ENCODE measurements around the gene AXL.
"Not testable (repeated sequence)": the region's sequence is repeated elsewhere in the genome, so short reads cannot be mapped to it uniquely, and the experiment has no call there.

AXL gene

DNA sequence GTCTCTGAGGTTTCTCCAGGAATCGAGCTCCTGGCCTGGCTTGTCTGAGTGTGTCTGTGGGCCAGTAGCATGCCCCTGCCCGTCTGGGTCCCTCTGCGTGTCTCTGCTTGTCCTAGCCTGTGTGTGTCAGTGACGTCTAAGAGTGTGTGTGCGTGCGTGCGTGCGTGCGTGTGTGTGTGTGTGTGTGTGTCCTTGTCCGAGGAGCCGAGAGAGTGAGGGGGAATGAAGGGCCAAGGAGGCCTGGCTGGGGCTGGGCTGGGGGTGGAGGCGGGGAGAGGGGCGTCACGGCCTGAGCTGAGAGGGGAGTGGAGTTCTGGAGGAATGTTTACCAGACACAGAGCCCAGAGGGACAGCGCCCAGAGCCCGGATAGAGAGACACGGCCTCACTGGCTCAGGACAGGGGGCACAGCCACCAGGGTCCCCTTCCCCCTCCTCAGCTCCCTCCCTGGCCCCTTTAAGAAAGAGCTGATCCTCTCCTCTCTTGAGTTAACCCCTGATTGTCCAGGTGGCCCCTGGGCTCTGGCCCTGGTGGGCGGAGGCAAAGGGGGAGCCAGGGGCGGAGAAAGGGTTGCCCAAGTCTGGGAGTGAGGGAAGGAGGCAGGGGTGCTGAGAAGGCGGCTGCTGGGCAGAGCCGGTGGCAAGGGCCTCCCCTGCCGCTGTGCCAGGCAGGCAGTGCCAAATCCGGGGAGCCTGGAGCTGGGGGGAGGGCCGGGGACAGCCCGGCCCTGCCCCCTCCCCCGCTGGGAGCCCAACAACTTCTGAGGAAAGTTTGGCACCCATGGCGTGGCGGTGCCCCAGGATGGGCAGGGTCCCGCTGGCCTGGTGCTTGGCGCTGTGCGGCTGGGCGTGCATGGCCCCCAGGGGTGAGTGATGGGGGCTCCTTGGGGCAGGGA lies at the start of gene AXL:
TSS of gene AXL (plus strand) at position 609 of the 893 bp plus-strand sequence. CDS start at position 779, 170 bp downstream.
- no peak for DNase-seq

DNA sequence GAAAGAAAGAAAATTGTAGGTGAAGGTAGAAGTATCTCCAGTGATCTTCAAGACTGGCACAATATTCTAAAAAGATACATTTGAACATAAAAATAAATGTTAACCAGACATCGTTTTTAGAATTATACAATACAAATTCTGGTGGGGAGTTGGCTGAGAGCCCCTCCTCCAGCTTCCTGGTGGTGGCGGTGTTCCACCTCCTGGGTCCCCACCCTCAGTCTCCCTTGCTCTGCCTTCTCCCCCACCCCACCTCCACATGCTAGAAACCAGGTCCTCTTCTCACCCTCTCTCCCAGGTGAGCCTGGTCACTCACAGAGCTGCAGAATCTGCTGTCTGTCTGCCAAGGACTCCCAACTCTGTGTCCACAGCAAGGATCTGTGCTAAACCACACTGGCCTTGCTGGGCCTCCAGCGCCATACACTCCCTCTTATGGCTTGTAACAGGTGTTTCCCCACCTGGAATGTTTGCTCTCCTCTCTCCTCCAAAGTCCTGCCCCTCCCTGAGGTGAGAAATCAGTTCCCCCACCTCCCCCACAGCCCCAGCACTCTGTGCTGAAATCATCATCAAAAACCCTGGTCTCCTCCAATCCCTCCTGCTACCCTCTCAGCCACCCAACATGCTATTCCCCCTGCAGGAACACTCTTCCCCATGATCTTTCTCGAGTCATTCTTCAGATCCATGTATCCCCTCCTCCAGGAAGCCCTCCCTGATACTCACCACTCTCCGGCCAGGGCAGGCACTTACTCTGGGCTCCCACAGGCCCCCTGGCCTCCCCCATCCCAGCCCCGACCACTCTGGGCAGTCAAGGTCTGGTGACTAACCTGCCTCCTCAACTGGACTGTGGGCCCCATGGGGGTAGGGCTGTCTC lies 46.5 kb upstream of the AXL start:
- DNase-seq: no peak

GRCh38 chr19:41174297-41174928 lies 44.6 kb upstream of the AXL start:
- no peak for DNase-seq

DNA sequence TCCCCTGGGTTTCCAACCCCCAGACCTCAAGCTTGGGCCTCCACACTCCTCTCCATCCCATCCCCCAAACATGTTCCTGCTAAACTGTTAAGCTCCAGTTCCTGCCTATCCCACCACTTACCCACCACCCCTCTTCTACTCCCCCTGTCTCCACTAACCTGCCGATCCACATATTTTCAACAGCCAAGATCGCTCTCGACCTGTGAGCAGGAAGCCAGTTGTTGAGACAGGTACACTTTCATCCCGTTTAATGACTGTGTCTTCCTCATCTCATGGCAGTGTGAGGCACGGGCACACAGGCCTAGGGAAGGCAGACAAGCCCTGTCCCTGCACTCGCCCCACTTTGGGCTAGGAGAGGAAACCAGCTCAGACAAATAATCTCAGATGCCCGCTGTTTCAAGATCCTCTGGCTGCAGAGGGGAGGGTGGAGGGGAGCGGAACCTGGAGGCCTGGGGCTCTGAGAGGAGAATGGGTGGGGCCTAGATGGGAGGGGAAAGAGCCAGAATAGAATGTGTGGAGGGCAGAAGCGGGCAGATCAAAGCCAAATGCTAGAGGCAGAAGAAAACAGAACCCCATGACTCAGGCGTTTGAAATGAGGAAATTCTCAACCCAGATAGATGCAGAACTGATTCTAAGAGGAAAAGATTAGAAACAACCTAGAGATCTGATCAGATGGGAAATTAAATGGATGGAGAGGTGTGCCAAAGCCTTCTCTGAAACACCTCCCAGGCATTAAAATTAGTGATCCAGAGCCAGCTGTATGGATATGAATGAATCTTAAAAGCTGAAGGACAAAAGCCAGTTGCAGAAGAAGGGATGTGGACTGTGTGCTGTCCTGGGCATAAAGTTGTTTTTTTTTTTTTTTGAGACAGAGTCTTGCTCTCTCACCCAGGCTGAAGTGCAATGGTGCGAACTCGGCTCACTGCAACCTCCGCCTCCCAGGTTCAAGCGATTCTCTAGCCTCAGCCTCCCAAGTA lies 42.9 kb upstream of the AXL start:
- DNase-seq: no peak

GRCh38 chr19:41180173-41180572 lies 38.9 kb upstream of the AXL start:
- DNase-seq: not testable (repeated sequence)

DNA sequence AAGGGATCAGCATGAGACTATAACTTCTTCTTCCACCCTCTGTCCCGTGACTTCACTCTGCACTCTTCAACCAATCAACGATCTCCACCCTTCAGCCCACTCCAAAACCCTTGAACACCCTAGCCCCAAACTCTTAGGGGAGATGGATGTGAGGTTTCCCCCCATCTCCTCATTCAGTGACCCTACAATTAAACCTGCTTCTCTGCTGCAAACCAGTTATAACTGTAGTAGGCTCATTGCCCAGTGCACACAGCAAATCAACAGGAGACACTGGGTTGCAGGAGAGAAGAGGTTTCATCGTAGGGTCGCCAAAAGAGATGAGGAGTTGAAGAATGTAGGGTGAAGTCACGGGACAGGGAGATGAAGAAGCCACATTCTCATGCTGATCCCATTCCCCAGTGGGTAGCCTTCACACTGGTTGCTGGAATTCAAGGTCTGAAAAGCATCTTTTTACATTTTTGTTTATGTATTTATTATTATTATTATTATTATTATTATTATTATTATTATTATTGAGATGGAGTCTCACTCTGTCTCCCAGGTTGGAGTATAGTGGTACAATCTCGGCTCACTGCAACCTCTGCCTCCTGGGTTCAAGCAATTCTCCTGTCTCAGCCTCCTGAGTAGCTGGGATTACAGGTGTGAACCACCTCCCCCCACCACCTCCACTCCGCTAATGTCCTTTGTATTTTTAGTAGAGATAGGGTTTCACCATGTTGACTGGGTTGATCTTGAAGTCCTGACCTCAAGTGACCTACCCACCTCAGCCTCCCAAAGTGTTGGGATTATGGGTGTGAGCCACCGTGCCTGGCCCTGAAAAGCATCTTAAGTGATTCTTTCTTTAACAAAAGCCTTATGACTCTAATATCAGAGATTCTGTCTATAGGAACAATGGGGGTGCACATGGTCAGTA lies 31.8 kb upstream of the AXL start:
- no peak for DNase-seq

DNA sequence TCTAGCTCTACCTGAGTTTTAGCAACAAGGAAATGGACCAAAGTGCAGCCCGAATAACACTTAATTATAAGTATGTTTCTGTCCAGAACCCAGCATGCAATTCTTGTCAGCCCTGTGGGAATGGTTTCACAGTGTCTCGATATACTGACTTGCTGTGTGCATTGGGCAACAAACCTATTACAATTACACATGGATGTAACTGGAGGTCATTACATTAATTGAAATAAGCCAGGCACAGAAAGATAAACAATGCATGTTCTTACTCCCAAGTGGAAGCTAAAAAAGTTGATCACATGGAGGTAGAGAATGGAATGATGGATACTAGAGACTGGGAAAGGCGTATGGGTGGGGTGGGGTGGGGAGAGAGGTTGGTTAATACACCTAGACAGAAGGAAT lies 31.1 kb upstream of the AXL start:
- DNase-seq: no peak

DNA sequence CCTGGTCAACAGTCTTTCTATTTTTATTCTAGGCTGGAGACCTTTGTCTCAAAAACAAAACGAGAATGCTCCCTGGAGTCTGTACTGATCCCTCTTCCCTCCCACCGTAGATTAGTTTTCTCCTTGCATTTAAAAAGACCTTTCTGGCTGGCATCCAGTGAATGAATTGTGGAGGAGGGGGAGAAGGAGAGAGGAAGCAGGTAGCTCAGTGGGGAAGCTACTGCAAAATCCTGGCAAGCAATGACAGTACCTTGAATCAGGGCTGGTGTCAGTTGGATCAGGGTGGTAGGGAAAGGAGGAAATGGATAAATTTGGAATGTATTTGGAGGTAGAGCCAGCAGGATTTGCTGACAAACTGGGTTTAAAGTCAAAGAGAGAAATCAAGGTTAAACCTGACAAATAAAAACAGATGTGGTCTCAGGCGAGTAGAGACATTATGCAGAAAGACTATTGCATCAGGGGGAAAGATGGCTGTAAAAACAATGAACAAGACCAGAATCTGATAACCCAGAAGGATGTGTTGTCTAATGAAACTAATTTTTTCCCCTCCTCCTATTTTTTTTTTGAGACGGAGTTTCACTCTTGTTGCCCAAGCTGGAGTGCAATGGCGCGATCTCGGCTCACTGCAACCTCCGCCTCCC lies 29.5 kb upstream of the AXL start:
- DNase-seq: no peak

DNA sequence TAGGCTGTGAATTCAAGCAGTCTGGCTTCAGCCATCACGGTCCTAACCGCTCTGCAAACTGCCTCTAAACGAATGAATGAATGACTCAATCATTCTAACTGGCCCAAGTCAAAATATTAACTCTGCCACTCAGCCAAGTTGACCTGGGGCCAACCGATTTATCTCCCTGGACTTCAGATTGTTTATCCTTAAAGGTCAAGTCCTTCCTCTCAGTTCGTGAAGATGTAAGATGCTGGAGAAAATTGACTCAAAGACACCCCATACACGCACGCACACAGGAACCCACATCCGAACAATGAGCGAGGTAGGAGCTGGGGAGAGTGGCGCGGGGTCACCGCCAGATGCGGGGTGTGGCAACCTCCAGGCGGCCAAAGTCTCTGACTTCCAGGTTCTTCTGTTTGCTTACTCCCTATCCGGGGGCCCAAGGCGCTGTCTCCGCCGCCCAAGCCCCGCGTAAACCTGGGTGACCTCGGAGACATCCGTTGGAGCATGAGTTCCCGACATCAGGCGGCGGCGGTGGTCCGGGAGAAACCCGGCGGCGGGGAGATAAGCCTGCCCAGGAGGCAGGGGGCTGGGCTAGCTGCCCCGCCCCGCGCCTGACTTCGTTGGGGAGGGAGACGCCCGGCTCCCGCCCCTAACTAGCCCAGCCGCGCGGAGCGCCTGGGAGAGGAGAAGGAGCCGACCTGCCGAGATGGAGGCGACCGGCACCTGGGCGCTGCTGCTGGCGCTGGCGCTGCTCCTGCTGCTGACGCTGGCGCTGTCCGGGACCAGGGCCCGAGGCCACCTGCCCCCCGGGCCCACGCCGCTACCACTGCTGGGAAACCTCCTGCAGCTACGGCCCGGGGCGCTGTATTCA lies 26.2 kb upstream of the AXL start, which contains the start of gene CYP2S1:
TSS of gene CYP2S1 (plus strand) at position 646 of the 856 bp plus-strand sequence. CDS start at position 692, 46 bp downstream.
- no peak for DNase-seq

- DNase-seq: no peak
These were observed 25.4 kb upstream of the AXL start for GRCh38 chr19:41193430-41194156.

DNA sequence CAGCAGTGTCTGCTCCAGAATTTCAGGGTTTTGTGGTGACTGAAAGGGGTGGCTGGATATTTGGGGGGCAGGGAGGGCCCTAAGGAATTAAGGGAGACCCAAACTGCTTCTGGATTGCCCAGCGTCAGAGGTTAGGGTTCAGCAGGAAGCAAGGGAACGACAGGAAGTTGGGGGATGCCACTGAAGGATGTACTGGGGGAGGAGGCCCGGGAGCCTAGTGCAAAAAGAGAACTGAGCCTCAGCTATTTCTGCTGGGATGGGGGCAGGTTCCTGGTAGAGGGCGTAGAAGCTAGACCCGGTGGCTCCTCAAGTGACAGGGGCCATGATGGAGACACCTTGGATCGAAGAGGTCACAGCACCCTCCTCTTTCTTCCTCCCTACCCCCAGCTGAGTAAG lies 24.9 kb upstream of the AXL start:
- no peak for DNase-seq

GRCh38 chr19:41195675-41196497 lies 23.1 kb upstream of the AXL start:
- DNase-seq: no peak

DNA sequence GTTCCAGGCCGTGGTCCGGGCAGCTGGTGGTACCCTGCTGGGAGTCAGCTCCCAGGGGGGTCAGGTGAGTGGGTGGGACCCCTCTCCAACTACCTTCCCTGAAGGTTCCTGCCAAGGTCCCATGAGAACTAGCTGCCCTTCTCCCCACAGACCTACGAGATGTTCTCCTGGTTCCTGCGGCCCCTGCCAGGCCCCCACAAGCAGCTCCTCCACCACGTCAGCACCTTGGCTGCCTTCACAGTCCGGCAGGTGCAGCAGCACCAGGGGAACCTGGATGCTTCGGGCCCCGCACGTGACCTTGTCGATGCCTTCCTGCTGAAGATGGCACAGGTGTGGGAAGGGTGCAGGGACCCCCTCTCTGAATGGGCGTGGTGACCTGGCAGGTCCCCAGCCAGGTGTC lies 20.5 kb upstream of the AXL start:
- DNase-seq: no peak

DNA sequence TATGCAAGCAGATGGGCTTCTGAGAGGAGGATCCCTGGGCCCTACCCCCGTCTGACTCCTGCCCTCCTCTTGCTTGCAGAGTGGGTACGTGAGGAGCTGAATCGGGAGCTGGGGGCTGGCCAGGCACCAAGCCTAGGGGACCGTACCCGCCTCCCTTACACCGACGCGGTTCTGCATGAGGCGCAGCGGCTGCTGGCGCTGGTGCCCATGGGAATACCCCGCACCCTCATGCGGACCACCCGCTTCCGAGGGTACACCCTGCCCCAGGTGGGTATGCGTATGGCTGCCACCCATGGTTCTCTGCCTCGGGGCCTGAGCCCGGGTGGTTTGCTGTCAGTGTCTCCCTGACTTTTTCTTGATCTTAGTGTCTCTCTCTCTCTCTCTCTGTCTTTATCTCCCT lies 15.7 kb upstream of the AXL start:
- DNase-seq: no peak

DNA sequence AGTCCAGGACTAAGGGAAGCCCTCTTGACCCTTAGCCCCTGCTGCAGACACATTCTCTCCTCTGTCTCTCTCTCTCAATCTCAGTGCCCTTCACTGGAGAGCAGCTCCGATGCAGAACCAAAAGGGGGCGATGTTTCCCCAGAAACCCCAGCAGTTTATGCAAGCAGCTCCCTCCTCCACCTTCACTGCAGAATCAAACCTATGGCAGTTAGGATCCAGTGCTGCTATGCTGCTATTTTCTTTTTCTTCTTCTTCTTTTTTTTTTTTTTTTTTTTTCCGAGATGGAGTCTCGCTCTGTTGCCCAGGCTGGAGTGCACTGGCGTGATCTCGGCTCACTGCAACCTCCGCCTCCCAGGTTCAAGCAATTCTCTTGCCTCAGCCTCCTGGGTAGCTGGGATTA lies 14.7 kb upstream of the AXL start:
- peak; percentile 38 for DNase-seq

DNA sequence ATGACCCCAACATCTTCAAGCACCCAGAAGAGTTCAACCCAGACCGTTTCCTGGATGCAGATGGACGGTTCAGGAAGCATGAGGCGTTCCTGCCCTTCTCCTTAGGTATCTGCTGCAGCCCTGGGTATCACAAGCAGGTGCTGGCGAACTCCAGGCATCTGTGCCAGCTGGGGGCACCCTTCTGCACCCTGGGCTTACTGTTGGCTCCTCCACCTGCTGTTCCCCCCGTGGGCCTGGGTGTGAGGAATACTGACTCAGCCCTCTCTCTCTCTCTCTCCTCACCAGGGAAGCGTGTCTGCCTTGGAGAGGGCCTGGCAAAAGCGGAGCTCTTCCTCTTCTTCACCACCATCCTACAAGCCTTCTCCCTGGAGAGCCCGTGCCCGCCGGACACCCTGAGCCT lies 13.0 kb upstream of the AXL start:
- no peak for DNase-seq

- DNase-seq: no peak
These were observed 12.6 kb upstream of the AXL start for GRCh38 chr19:41206456-41206855.

All from NCI-H2029 (cell line).